ENCODE data around the gene NRM. TPM values are rescaled to one million over a fixed set of nuclear protein-coding genes. Genes with fewer than 3 reads are reported as not detected.

Gene NRM
- total RNA-seq, 1 donor from 2014 or later: 3.7 TPM

DNA sequence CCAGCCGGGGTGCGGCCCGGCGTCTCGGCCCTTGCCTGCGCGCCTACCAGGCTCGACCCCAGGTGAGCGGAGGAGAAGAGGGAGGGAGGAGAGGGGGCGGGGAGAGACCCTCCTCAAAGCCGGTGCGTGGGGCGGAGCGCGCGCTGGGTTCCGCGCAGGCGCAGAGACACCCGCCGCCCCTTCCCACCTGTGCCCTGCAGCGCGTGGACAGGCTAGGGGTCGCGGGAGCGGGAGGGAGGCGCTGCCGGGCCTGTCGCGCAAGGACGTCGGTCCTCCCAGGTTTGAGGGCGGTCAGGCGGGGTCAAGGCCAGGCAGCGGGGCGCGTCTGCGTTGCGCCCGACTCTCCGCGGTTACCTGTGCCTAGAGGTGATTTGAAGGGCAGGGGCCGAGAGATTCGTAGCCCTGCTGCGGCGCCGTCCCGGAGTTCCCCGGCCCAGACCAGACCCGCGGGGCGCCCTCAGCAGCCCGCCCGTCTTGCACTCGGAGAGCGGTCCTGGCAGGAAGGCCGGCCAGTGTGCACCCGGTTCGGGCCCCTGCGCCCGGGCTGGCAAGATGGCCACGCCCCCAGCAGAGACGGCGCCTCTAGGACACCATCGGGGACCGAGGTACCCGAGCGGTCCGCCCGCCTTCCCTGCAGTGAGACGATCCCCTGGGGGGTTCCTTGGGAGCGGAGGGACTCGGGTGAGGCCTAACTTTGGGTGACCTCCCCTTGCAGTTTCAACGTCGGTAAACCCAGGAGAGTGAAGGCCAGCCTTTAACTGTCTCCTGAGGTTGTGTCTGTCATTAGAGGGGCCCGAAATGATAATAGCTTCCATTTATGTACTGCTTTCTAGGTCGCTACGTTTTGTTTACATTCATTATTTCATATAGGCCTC lies 43.3 kb downstream of the NRM start:
- Histone ChIP-seq H3K4me1 (ENCODE audit: control insufficient read depth in 3 of 3, insufficient read depth in 3 of 3, low read length in 3 of 3) (peaks cover 14 to 23% (median 14%) of the 10 kb centered on the region in 3 donors), H3K27ac (ENCODE audit: low read depth, low read length) (peak overlapping the region; percentile 88), H3K9me3 (ENCODE audit: control insufficient read depth in 3 of 3, low read length in 3 of 3) (no peaks in the 10 kb centered on the region), H3K4me3 (ENCODE audit: low read length in 3 of 3) (peak overlapping the region; percentile 91 to 96 (median 96)), H3K36me3 (ENCODE audit: control insufficient read depth in 3 of 3, insufficient read depth in 3 of 3, low read length in 3 of 3) (peaks cover 26 to 28% (median 27%) of the 10 kb centered on the region in 3 donors), H3K9ac (ENCODE audit: low read depth in 1 of 3, low read length in 3 of 3) (peak overlapping the region; percentile 89 to 97 (median 92)), H3K27me3 (ENCODE audit: control insufficient read depth in 3 of 3, insufficient read depth in 3 of 3, low read length in 3 of 3) (no peaks in the 10 kb centered on the region)

DNA sequence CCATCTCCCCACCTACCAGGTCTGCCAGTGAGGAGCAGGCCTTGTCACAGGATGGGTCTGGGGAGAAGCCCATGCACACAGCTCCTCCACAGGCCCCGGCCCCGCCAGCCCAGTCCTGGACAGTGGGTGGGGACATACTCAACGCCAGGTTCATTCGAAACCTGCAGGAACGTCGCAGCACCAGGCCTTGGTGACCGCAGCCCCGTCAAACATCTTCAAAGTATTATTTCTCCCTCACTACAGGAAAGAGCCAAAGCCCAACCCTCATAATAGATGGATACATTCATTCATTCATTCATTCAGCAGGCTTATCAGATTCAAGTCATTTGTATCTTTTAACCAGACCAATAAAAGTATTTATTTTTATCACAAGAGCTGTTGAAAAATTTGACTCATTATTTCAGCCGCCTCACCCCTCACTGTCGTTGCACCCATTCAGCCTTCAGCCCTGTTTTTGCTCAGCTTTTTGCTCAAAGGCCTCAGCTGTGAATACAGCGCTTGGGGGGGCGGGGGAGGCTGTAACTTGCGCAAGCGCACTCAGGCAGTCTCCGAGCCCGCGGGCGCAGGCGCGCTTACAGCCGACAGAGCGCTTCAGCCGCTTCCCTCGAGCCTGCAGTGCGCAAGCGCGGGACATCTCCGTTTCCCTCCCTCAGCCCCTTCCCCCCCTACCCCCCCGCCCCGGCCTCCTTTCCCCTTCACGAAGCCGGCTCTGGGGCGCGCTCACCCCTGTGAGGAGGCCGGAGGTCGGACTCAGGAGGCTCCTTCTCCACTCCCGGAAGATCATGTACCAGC lies 44.1 kb downstream of the NRM start, which contains the start of gene C6orf136:
TSS of gene C6orf136 (plus strand) at position 684 of the 792 bp plus-strand sequence. CDS start at position 783, 99 bp downstream.
- Histone ChIP-seq H3K4me1 (ENCODE audit: control insufficient read depth in 3 of 3, insufficient read depth in 3 of 3, low read length in 3 of 3) (peaks cover 14 to 23% (median 14%) of the 10 kb centered on the region in 3 donors), H3K27me3 (ENCODE audit: control insufficient read depth in 3 of 3, insufficient read depth in 3 of 3, low read length in 3 of 3) (no peaks in the 10 kb centered on the region), H3K4me3 (ENCODE audit: low read length in 3 of 3) (peak within 1 kb of the TSS; percentile 91 to 96 (median 96)), H3K9me3 (ENCODE audit: control insufficient read depth in 3 of 3, low read length in 3 of 3) (no peaks in the 10 kb centered on the region), H3K36me3 (ENCODE audit: control insufficient read depth in 3 of 3, insufficient read depth in 3 of 3, low read length in 3 of 3) (peaks cover 22 to 27% (median 23%) of the 10 kb centered on the region in 3 donors), H3K27ac (ENCODE audit: low read depth, low read length) (peak within 1 kb of the TSS; percentile 88), H3K9ac (ENCODE audit: low read depth in 1 of 3, low read length in 3 of 3) (peak within 1 kb of the TSS; percentile 89 to 97 (median 92))

DNA sequence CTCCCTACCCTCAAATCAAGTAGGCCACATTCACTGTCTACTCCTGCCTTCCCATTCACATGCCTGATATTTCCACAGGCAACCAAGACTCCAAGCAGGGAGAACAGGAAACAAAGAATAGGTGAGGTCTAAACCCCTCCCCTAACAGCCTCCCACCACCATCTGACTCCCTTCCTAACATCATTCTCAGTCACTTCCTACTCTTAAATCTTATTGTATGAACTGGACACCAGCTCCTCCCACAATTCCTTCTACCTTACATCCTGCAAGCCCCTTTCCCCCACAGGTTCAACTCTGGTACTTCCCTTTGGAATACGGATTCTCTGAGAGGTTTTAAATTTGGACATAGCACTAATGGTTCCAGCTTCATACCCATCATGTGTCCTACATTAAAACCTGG lies 44.8 kb downstream of the NRM start:
- Histone ChIP-seq H3K27ac (ENCODE audit: low read depth, low read length) (no peak overlapping the region), H3K9ac (ENCODE audit: low read depth in 1 of 3, low read length in 3 of 3) (peak overlapping the region; percentile 14 to 97 (median 65)), H3K27me3 (ENCODE audit: control insufficient read depth in 3 of 3, insufficient read depth in 3 of 3, low read length in 3 of 3) (no peaks in the 10 kb centered on the region), H3K4me1 (ENCODE audit: control insufficient read depth in 3 of 3, insufficient read depth in 3 of 3, low read length in 3 of 3) (peaks cover 14 to 23% (median 14%) of the 10 kb centered on the region in 3 donors), H3K36me3 (ENCODE audit: control insufficient read depth in 3 of 3, insufficient read depth in 3 of 3, low read length in 3 of 3) (peaks cover 21 to 28% (median 23%) of the 10 kb centered on the region in 3 donors), H3K4me3 (ENCODE audit: low read length in 3 of 3) (peak overlapping the region in 1 of 3 donors; percentile 96), H3K9me3 (ENCODE audit: control insufficient read depth in 3 of 3, low read length in 3 of 3) (no peaks in the 10 kb centered on the region)

DNA sequence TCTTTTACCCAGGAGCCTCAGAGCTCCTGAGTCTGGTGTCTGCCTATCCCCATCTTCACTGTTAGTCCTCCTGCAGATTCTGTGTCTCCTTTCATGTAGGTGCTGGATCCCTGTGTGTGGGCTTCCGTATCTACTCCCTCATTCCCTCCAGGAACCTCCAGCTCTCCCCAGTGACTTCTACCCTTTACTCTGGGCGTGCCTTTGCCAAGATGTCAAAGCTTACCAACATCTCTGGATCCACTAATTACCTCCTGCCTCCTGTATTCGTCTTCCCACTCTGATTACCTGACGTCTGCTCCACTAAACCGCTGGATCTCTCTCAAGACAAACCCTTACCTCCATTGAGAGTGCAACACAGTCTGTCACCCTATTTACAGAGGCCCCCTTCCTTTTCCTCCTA lies 46.0 kb downstream of the NRM start:
- H3K9me3 ChIP-seq (ENCODE audit: control insufficient read depth in 3 of 3, low read length in 3 of 3): no peaks in the 10 kb centered on the region

DNA sequence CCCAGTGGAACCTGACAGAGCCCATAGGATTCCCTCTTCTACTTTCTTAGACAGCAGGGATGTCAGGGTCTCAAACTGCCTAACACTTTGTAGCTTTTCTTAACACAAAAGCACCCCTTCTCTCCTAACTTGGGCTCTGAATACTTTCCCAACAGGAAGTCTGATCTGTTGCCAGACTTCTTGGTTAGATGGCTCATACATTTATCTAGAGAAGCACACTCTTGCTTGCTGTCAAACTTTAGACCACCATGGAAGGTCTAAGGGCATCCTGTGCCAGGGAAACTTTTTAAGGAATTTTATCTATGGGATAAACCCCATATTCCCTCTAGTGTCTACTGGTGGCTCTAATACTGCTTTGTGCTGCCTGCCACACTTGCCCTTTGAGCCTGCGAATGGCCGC lies 47.1 kb downstream of the NRM start:
- Histone ChIP-seq H3K27ac (ENCODE audit: low read depth, low read length) (no peak overlapping the region), H3K4me3 (ENCODE audit: low read length in 3 of 3) (no peak overlapping the region), H3K36me3 (ENCODE audit: control insufficient read depth in 3 of 3, insufficient read depth in 3 of 3, low read length in 3 of 3) (peaks cover 13 to 31% (median 24%) of the 10 kb centered on the region in 3 donors), H3K4me1 (ENCODE audit: control insufficient read depth in 3 of 3, insufficient read depth in 3 of 3, low read length in 3 of 3) (peaks cover 14 to 23% (median 14%) of the 10 kb centered on the region in 3 donors), H3K27me3 (ENCODE audit: control insufficient read depth in 3 of 3, insufficient read depth in 3 of 3, low read length in 3 of 3) (no peaks in the 10 kb centered on the region), H3K9ac (ENCODE audit: low read depth in 1 of 3, low read length in 3 of 3) (no peak overlapping the region), H3K9me3 (ENCODE audit: control insufficient read depth in 3 of 3, low read length in 3 of 3) (no peaks in the 10 kb centered on the region)

More for the DNA sequence above, 46.0 kb downstream of the NRM start:
- H3K4me1 ChIP-seq (ENCODE audit: control insufficient read depth in 3 of 3, insufficient read depth in 3 of 3, low read length in 3 of 3): peaks cover 14 to 23% (median 14%) of the 10 kb centered on the region in 3 donors
- no peak overlapping the region for H3K4me3 ChIP-seq (ENCODE audit: low read length in 3 of 3)
- H3K27me3 ChIP-seq (ENCODE audit: control insufficient read depth in 3 of 3, insufficient read depth in 3 of 3, low read length in 3 of 3): no peaks in the 10 kb centered on the region
- H3K9ac ChIP-seq (ENCODE audit: low read depth in 1 of 3, low read length in 3 of 3): no peak overlapping the region
- peaks cover 18 to 36% (median 24%) of the 10 kb centered on the region in 3 donors for H3K36me3 ChIP-seq (ENCODE audit: control insufficient read depth in 3 of 3, insufficient read depth in 3 of 3, low read length in 3 of 3)
- H3K27ac ChIP-seq (ENCODE audit: low read depth, low read length): no peak overlapping the region

DNA sequence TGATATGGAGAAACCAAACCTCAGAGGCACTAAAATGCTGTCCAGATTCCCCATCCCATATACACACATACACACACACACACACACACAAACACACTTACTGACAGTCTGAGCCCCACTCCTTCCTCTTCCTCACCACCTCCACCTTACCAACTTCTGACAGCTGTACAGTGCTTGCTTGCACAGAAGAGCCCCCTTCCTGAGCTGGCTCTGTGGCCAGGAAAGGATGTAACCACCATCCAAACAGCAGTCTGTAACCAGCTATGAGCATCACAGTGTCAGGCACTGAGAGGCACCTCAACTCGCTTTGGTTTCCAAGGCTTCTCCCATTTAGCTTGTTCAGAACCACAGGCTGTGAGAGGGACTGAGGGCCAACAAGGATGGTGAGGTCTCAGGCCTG lies 49.7 kb downstream of the NRM start:
- Histone ChIP-seq H3K36me3 (ENCODE audit: control insufficient read depth in 3 of 3, insufficient read depth in 3 of 3, low read length in 3 of 3) (peaks cover 13 to 31% (median 24%) of the 10 kb centered on the region in 3 donors), H3K9me3 (ENCODE audit: control insufficient read depth in 3 of 3, low read length in 3 of 3) (no peaks in the 10 kb centered on the region), H3K4me3 (ENCODE audit: low read length in 3 of 3) (no peak overlapping the region), H3K4me1 (ENCODE audit: control insufficient read depth in 3 of 3, insufficient read depth in 3 of 3, low read length in 3 of 3) (peaks cover 0 to 6% (median 1%) of the 10 kb centered on the region in 3 donors), H3K27me3 (ENCODE audit: control insufficient read depth in 3 of 3, insufficient read depth in 3 of 3, low read length in 3 of 3) (no peaks in the 10 kb centered on the region), H3K27ac (ENCODE audit: low read depth, low read length) (no peak overlapping the region), H3K9ac (ENCODE audit: low read depth in 1 of 3, low read length in 3 of 3) (peak overlapping the region in 1 of 3 donors; percentile 16)

DNA sequence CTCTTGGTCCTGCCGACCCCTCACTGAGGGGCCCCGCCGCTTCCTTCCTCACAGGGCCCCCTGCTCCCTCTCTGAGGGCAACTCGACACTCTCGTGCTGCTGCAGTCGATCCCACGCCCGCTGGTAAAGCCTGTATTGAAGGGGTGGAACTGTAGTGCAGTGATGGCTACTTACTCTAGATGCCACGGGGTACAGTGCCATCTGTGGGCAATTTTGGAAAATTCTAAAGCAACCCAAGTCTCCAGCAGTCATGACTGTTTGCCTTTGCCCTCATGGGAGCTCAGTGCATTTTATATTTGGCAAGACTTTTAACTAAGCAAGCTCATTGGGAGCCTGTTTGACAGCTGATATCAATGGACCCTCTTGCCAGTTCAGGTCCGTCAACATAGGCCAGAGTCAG lies 50.3 kb downstream of the NRM start:
- Histone ChIP-seq H3K4me3 (ENCODE audit: low read length in 3 of 3) (no peak overlapping the region), H3K36me3 (ENCODE audit: control insufficient read depth in 3 of 3, insufficient read depth in 3 of 3, low read length in 3 of 3) (peaks cover 13 to 31% (median 24%) of the 10 kb centered on the region in 3 donors), H3K4me1 (ENCODE audit: control insufficient read depth in 3 of 3, insufficient read depth in 3 of 3, low read length in 3 of 3) (peaks cover 0 to 3% (median 0%) of the 10 kb centered on the region in 3 donors), H3K9ac (ENCODE audit: low read depth in 1 of 3, low read length in 3 of 3) (no peak overlapping the region), H3K9me3 (ENCODE audit: control insufficient read depth in 3 of 3, low read length in 3 of 3) (no peaks in the 10 kb centered on the region), H3K27me3 (ENCODE audit: control insufficient read depth in 3 of 3, insufficient read depth in 3 of 3, low read length in 3 of 3) (no peaks in the 10 kb centered on the region), H3K27ac (ENCODE audit: low read depth, low read length) (no peak overlapping the region)

Small RNA genes lying within 50 kb of the gene (small RNA-seq; reads per million reads assigned to genes)
- not detected for gene RF00019

Other genes starting within 250 kb of the NRM start
- gene HLA-E, start 201.5 kb downstream of the NRM start, total RNA-seq: 98.6 TPM
- gene GNL1, start 134.5 kb downstream of the NRM start, total RNA-seq: 22.4 TPM
- 3.7 TPM for gene PRR3, start 133.7 kb downstream of the NRM start, total RNA-seq
- gene ABCF1, start 119.5 kb downstream of the NRM start, total RNA-seq: 21.9 TPM
- 20.4 TPM for gene PPP1R10, start 73.7 kb downstream of the NRM start, total RNA-seq
- gene MRPS18B, start 73.1 kb downstream of the NRM start, total RNA-seq: 105 TPM
- 2.1 TPM for gene ATAT1, start 64.1 kb downstream of the NRM start, total RNA-seq
- 9.9 TPM for gene C6orf136, start 43.9 kb downstream of the NRM start, total RNA-seq
- gene DHX16, start 18.0 kb downstream of the NRM start, total RNA-seq: 23.0 TPM
- 23.5 TPM for gene PPP1R18, start 4.3 kb downstream of the NRM start, total RNA-seq
- 5.2 TPM for gene MDC1, start 26.3 kb upstream of the NRM start, total RNA-seq
- 317 TPM for gene TUBB, start 29.4 kb upstream of the NRM start, total RNA-seq
- gene FLOT1, start 51.7 kb upstream of the NRM start, total RNA-seq: 44.9 TPM
- gene IER3, start 53.6 kb upstream of the NRM start, total RNA-seq: 4.2 TPM
- 40.7 TPM for gene DDR1, start 193.5 kb upstream of the NRM start, total RNA-seq
- gene GTF2H4, start 217.2 kb upstream of the NRM start, total RNA-seq: 7.3 TPM
- 12.5 TPM for gene VARS2, start 223.3 kb upstream of the NRM start, total RNA-seq
- not detected for gene SFTA2, start 241.2 kb upstream of the NRM start, total RNA-seq
- not detected for gene MUCL3, start 250.0 kb upstream of the NRM start, total RNA-seq

Data from skeletal muscle tissue (tissue), 5 donors.